Body of pancreas (tissue), 4 donors: ENCODE measurements around the gene CRYGN.

Source experiments
- CTCF ChIP-seq, 7 experiments: fragments of 450-650 bp in 4 of 7; fragments of 200-600 bp in 3 of 7; sonication (generic) in 3 of 7; IDR thresholded peaks; one replicate each; pipeline ENCODE4 v1.5.1; 2016 to 2019; ENCODE audit warnings: antibody characterized with exemption in 7 of 7
- POLR2A ChIP-seq, 3 donors: fragments of 450-650 bp; IDR thresholded peaks; one replicate each; pipeline ENCODE4 v1.6.1; 2016; ENCODE audit warnings: antibody characterized with exemption in 3 of 3, mild to moderate bottlenecking in 2 of 3

- no peak for TF ChIP-seq POLR2A (IDR thresholded peaks at IDR 0.05)
- no peak for TF ChIP-seq CTCF (IDR thresholded peaks at IDR 0.05)
Observed at GRCh38 chr7:151440799-151441445, 981 bp upstream of the CRYGN start.
